OCI-LY7 (cell line): ENCODE results near the gene IL6ST. TPM values are rescaled to one million over a fixed set of nuclear protein-coding genes. Genes with fewer than 3 reads are reported as not detected.

ENCODE experiments used
- BruUV-seq: library from RNA; stranded (reverse); fragments of 400-500 nt; replicated peaks from 2 replicates; lab custom pipeline; 2021; lab: Mats Ljungman, UMichigan
- CTCF ChIA-PET: fragments of 300-600 bp; sonication (Branson Sonifier 250); formaldehyde crosslinking; loops from one replicate; lab custom pipeline; 2022; ENCODE audit warnings: antibody characterized with exemption; ENCODE audit not compliant: unreplicated experiment; lab: Charles Lee
- POLR2A ChIA-PET: fragments of 300-600 bp; sonication (Branson Sonifier 250); formaldehyde crosslinking; loops from one replicate; lab custom pipeline; 2022; ENCODE audit warnings: antibody characterized with exemption; lab: Charles Lee
- DNase-seq: peaks from one replicate; pipeline ENCODE4 v3.0.0-alpha.2; 2015; ENCODE audit warnings: low spot score
- H2AFZ ChIP-seq: fragments of 200-600 bp; sonication (generic), shearing (Covaris generic); 2 replicates; pipeline ENCODE4 v1.6.1; 2014; ENCODE audit warnings: mild to moderate bottlenecking, antibody characterized with exemption, low read length, moderate library complexity
- H3K27ac ChIP-seq: fragments of 200-600 bp; sonication (generic); 2 replicates; pipeline ENCODE4 v1.5.1; 2014; ENCODE audit warnings: mixed run types, low read depth, mild to moderate bottlenecking, moderate library complexity, low read length, inconsistent platforms; ENCODE audit not compliant: poor library complexity, severe bottlenecking
- H3K36me3 ChIP-seq: fragments of 200-600 bp; sonication (generic); 2 replicates; pipeline ENCODE4 v1.6.1; 2014; ENCODE audit warnings: mild to moderate bottlenecking, antibody characterized with exemption, low read length, moderate library complexity, mixed read lengths; ENCODE audit not compliant: insufficient read depth
- H3K4me1 ChIP-seq: fragments of 200-600 bp; sonication (generic); 2 replicates; pipeline ENCODE4 v1.5.1; 2014; ENCODE audit warnings: mild to moderate bottlenecking, low read length; ENCODE audit not compliant: insufficient read depth, poor library complexity, severe bottlenecking
- H3K4me2 ChIP-seq: fragments of 200-600 bp; sonication (generic); 2 replicates; pipeline ENCODE4 v1.6.1; 2014; ENCODE audit warnings: mild to moderate bottlenecking, low read length
- H3K4me3 ChIP-seq: fragments of 200-600 bp; sonication (generic); 2 replicates; pipeline ENCODE4 v1.5.1; 2014; ENCODE audit warnings: mild to moderate bottlenecking, low read depth, low read length; ENCODE audit not compliant: poor library complexity, severe bottlenecking
- H3K79me2 ChIP-seq: fragments of 200-600 bp; sonication (generic); 2 replicates; pipeline ENCODE4 v1.6.1; 2016; ENCODE audit warnings: low read depth, mild to moderate bottlenecking, low read length, moderate library complexity, mixed read lengths; ENCODE audit not compliant: insufficient read depth
- H3K9me2 ChIP-seq: fragments of 200-600 bp; sonication (generic); 2 replicates; pipeline ENCODE4 v1.6.1; 2016; ENCODE audit warnings: mild to moderate bottlenecking, low read length, mixed read lengths; ENCODE audit not compliant: insufficient read depth
- H3K9me3 ChIP-seq: fragments of 200-600 bp; sonication (generic); 2 replicates; pipeline ENCODE4 v1.6.1; 2014; ENCODE audit warnings: mild to moderate bottlenecking, mixed run types, low read length, mixed read lengths
- H4K20me1 ChIP-seq: fragments of 200-600 bp; sonication (generic); 2 replicates; pipeline ENCODE4 v1.6.1; 2014; ENCODE audit warnings: mild to moderate bottlenecking, antibody characterized with exemption, low read length, moderate library complexity, mixed read lengths; ENCODE audit not compliant: insufficient read depth
- CTCF ChIP-seq: fragments of 200-600 bp; sonication (generic); conservative IDR thresholded peaks from 2 replicates; pipeline ENCODE4 v1.5.1; 2014; ENCODE audit warnings: mild to moderate bottlenecking, antibody characterized with exemption, low read length, moderate library complexity, mixed read lengths
- EZH2phosphoT487 ChIP-seq: fragments of 200-600 bp; sonication (generic); IDR thresholded peaks from 2 replicates; pipeline ENCODE4 v1.6.1; 2018; ENCODE audit warnings: low read depth, borderline replicate concordance, mild to moderate bottlenecking, mixed run types, antibody characterized with exemption, low read length, moderate library complexity, mixed read lengths
- intact Hi-C: fragments of 100-400 bp; cut with micrococcal nuclease; formaldehyde crosslinking; loops from one replicate; pipeline ENCODE4 v1.10.0; 2022; ENCODE audit not compliant: unreplicated experiment
- total RNA-seq, 2 experiments: library from RNA; depleted of rRNA in 1 of 2; stranded (reverse); fragments of >200 nt in 1 of 2; shearing (Covaris generic) in 1 of 2; gene quantifications; 2 replicates each; pipeline ENCODE4 v1.2.3, GENCODE V29; 2014 to 2022

IL6ST gene
- total RNA-seq, 2 experiments from 2014 or later = 5.6 to 13.3 TPM

- intact Hi-C loops = no loop called here
- ChIA-PET POLR2A (interaction anchor here (0.6 to 1.0 kb wide), 2 partner anchors 16 to 249 kb away, joined by 3 to 5 read pairs; no protein-coding TSS in a partner anchor), CTCF (no interaction called here)
- H3K9me3 ChIP-seq = no peaks in the 10 kb centered on the region
- DNase-seq = no peak
- H3K9me2 ChIP-seq = no peaks in the 10 kb centered on the region
- H3K4me1 ChIP-seq = no peaks in the 10 kb centered on the region
- no TSS peak for BruUV-seq
- no peak overlapping the region for H2AFZ ChIP-seq
- no peak overlapping the region for H3K4me2 ChIP-seq
- no peak overlapping the region for H3K27ac ChIP-seq
- H4K20me1 ChIP-seq = no peaks in the 10 kb centered on the region
- no peaks in the 10 kb centered on the region for H3K36me3 ChIP-seq
- no peaks in the 10 kb centered on the region for H3K79me2 ChIP-seq
- no peak overlapping the region for H3K4me3 ChIP-seq
- no peak for TF ChIP-seq CTCF
- TF ChIP-seq EZH2phosphoT487 = no peak
Measured at GRCh38 chr5:55905251-55905650, 89.5 kb downstream of the IL6ST start.

GRCh38 chr5:55904152-55904551 is 90.6 kb downstream of the IL6ST start:
- no peak overlapping the region for H3K27ac ChIP-seq
- H3K4me2 ChIP-seq = no peak overlapping the region
- no peaks in the 10 kb centered on the region for H3K36me3 ChIP-seq
- TF ChIP-seq CTCF (no peak), EZH2phosphoT487 (no peak)
- H3K4me3 ChIP-seq = no peak overlapping the region
- no TSS peak for BruUV-seq
- H2AFZ ChIP-seq = no peak overlapping the region
- no peaks in the 10 kb centered on the region for H3K4me1 ChIP-seq
- POLR2A ChIA-PET = interaction anchor here (0.6 to 1.0 kb wide), 3 partner anchors 15 to 1349 kb away, joined by 3 to 5 read pairs (median 3); no protein-coding TSS in a partner anchor
- H3K9me2 ChIP-seq = no peaks in the 10 kb centered on the region
- no peaks in the 10 kb centered on the region for H4K20me1 ChIP-seq
- CTCF ChIA-PET = no interaction called here
- H3K9me3 ChIP-seq = no peaks in the 10 kb centered on the region
- no peak for DNase-seq
- intact Hi-C loops = no loop called here
- H3K79me2 ChIP-seq = no peaks in the 10 kb centered on the region

GRCh38 chr5:55903121-55903701 is 91.6 kb downstream of the IL6ST start:
- DNase-seq = no peak
- Histone ChIP-seq H3K27ac (no peak overlapping the region), H3K9me2 (no peaks in the 10 kb centered on the region), H4K20me1 (no peaks in the 10 kb centered on the region), H3K4me2 (no peak overlapping the region), H3K79me2 (no peaks in the 10 kb centered on the region), H3K36me3 (no peaks in the 10 kb centered on the region), H3K9me3 (no peaks in the 10 kb centered on the region), H2AFZ (no peak overlapping the region), H3K4me3 (no peak overlapping the region), H3K4me1 (no peaks in the 10 kb centered on the region)
- TF ChIP-seq EZH2phosphoT487 = no peak
- TF ChIP-seq CTCF = no peak
- no TSS peak for BruUV-seq
- POLR2A ChIA-PET = no interaction called here
- intact Hi-C loops = no loop called here
- CTCF ChIA-PET = no interaction called here
